Measurements from ENCODE around the gene MORC3. TPM values are rescaled to one million over a fixed set of nuclear protein-coding genes. Genes with fewer than 3 reads are reported as not detected.
A peak's percentile ranks its signal among the peaks of the same experiment; 100 is the strongest.

MORC3 gene
- total and polyA plus RNA-seq, 9 of the 15 experiments (the other 6 are each of a cell fraction or from before 2014, with no cell fraction given), result 12.7 to 53.7 (median 36.0) TPM

DNA sequence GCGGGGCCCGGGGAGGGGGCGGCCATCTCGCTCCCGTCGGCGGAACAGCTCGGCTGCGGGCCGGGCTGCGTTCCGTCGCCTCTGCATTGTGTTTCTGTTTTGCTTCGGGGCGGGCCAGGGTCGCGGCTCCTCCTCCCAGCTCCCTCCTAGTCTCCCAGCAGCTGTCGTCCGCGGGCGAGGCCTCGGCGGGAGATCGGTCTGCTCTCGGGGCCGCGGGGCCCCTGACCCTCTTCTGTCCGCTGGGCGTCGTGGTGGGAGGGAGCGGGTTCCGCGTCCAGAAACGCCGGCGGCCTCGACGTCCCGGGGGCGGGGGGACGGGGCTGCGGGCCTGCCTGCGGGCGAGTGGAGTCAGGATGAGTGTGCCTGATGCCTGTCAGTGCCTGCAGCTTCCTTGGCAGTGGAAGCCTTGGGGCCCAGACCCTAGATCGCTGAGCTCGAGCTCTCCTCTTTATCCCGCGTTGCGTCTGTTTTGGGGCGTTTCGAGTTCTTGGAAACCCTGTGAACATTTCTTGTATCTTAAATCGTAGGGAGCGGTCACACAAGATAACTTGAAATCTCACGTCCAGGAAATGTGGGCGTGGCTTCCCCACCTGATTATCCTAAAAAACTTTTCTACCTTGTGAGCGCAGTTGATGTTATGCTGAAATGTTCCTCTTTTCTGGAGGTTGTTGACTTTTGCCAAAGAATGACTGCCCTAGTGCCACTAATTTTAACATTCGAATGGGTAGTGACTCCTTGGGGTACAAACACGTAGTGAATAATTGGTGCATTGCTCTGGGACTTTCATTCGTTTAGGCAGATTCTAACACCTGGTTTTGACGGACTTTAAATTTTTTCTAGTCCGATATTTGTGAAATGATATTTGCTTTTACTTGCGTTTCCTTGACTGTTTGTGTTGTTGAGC lies 676 bp downstream of the MORC3 start (continued):
- TF ChIP-seq, protein P1, sequence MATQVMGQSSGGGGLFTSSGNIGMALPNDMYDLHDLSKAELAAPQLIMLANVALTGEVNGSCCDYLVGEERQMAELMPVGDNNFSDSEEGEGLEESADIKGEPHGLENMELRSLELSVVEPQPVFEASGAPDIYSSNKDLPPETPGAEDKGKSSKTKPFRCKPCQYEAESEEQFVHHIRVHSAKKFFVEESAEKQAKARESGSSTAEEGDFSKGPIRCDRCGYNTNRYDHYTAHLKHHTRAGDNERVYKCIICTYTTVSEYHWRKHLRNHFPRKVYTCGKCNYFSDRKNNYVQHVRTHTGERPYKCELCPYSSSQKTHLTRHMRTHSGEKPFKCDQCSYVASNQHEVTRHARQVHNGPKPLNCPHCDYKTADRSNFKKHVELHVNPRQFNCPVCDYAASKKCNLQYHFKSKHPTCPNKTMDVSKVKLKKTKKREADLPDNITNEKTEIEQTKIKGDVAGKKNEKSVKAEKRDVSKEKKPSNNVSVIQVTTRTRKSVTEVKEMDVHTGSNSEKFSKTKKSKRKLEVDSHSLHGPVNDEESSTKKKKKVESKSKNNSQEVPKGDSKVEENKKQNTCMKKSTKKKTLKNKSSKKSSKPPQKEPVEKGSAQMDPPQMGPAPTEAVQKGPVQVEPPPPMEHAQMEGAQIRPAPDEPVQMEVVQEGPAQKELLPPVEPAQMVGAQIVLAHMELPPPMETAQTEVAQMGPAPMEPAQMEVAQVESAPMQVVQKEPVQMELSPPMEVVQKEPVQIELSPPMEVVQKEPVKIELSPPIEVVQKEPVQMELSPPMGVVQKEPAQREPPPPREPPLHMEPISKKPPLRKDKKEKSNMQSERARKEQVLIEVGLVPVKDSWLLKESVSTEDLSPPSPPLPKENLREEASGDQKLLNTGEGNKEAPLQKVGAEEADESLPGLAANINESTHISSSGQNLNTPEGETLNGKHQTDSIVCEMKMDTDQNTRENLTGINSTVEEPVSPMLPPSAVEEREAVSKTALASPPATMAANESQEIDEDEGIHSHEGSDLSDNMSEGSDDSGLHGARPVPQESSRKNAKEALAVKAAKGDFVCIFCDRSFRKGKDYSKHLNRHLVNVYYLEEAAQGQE (IDR thresholded peaks at IDR 0.05; ENCODE audit: borderline replicate concordance), result 0 out of 2 replicates have a peak, but pooled peaks have one; percentile 1
- TF ChIP-seq, protein P1 (CRISPR knock-in tag; IDR thresholded peaks at IDR 0.05; ENCODE audit: low read depth), result no peak
- no peak for TF ChIP-seq ZNF174 (CRISPR knock-in tag; IDR thresholded peaks at IDR 0.05)
- TF ChIP-seq MTF1 (CRISPR knock-in tag; IDR thresholded peaks at IDR 0.05; ENCODE audit: borderline replicate concordance), result no peak
- TF ChIP-seq ZNF695 (CRISPR knock-in tag; IDR thresholded peaks at IDR 0.05), result no peak
- TF ChIP-seq, protein P2, sequence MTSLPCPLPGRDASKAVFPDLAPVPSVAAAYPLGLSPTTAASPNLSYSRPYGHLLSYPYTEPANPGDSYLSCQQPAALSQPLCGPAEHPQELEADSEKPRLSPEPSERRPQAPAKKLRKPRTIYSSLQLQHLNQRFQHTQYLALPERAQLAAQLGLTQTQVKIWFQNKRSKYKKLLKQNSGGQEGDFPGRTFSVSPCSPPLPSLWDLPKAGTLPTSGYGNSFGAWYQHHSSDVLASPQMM (CRISPR knock-in tag; IDR thresholded peaks at IDR 0.05), result no peak
- peak; percentile 6; the same call in 1 of the 2 replicates for TF ChIP-seq L3MBTL2 (IDR thresholded peaks at IDR 0.05)
- TF ChIP-seq JUND (IDR thresholded peaks at IDR 0.05; ENCODE audit: borderline replicate concordance, low read depth, low read length), result no peak; the same call in 1 of the 2 replicates
- TF ChIP-seq JUND (tag; IDR thresholded peaks at IDR 0.05; ENCODE audit: borderline replicate concordance, low read depth, low read length), result 0 out of 3 replicates have a peak, but pooled peaks have one; percentile 51
- TF ChIP-seq HEY1 (CRISPR knock-in tag; IDR thresholded peaks at IDR 0.05; ENCODE audit: borderline replicate concordance), result no peak
- no peak for TF ChIP-seq ZNF165 (CRISPR knock-in tag; IDR thresholded peaks at IDR 0.05; ENCODE audit: borderline replicate concordance)
- TF ChIP-seq CREB1 (IDR thresholded peaks at IDR 0.05), result 0 out of 2 replicates have a peak, but pooled peaks have one; percentile 5
- peak; percentile 35; the same call in 1 of the 2 replicates for TF ChIP-seq CREB1 (CRISPR knock-in tag; IDR thresholded peaks at IDR 0.05)
- TF ChIP-seq, protein P3, sequence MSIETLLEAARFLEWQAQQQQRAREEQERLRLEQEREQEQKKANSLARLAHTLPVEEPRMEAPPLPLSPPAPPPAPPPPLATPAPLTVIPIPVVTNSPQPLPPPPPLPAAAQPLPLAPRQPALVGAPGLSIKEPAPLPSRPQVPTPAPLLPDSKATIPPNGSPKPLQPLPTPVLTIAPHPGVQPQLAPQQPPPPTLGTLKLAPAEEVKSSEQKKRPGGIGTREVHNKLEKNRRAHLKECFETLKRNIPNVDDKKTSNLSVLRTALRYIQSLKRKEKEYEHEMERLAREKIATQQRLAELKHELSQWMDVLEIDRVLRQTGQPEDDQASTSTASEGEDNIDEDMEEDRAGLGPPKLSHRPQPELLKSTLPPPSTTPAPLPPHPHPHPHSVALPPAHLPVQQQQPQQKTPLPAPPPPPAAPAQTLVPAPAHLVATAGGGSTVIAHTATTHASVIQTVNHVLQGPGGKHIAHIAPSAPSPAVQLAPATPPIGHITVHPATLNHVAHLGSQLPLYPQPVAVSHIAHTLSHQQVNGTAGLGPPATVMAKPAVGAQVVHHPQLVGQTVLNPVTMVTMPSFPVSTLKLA (conservative IDR thresholded peaks at IDR 0.05), result peak; percentile 35 to 80; a peak in 3 of 4 replicates
- TF ChIP-seq, protein P4, sequence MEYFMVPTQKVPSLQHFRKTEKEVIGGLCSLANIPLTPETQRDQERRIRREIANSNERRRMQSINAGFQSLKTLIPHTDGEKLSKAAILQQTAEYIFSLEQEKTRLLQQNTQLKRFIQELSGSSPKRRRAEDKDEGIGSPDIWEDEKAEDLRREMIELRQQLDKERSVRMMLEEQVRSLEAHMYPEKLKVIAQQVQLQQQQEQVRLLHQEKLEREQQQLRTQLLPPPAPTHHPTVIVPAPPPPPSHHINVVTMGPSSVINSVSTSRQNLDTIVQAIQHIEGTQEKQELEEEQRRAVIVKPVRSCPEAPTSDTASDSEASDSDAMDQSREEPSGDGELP (CRISPR knock-in tag; IDR thresholded peaks at IDR 0.05; ENCODE audit: borderline replicate concordance), result no peak; the same call in none of the 2 replicates
- TF ChIP-seq GTF2A2 (tag; IDR thresholded peaks at IDR 0.05), result peak; percentile 44
